Coronary artery (tissue), 2 donors: ENCODE measurements around the gene NCBP3.

Source experiments
- DNase-seq: peaks from one replicate; pipeline ENCODE4 v3.0.0-alpha.2; 2017; ENCODE audit warnings: low spot score
- H3K27ac ChIP-seq, 2 donors: fragments of 200-600 bp; sonication (generic); one replicate each; pipeline ENCODE4 v1.5.1; 2016 to 2019
- H3K4me3 ChIP-seq: fragments of 200-600 bp; sonication (generic); 2 replicates; pipeline ENCODE4 v1.5.1; 2016; ENCODE audit warnings: mild to moderate bottlenecking, moderate library complexity
- CTCF ChIP-seq: fragments of 200-600 bp; sonication (generic); IDR thresholded peaks from one replicate; pipeline ENCODE4 v1.5.1; 2019; ENCODE audit warnings: antibody characterized with exemption

NCBP3 gene

GRCh38 chr17:3845621-3846436, at the start of gene NCBP3:
Gene NCBP3, minus strand, starts transcription at chr17:3846246. Its CDS starts 23 bp downstream, at chr17:3846223.
- TF ChIP-seq CTCF, result peak; percentile 94
- Histone ChIP-seq H3K27ac (peak within 1 kb of the TSS; percentile 75 to 90), H3K4me3 (peak within 1 kb of the TSS; percentile 87)
- peak; percentile 91 for DNase-seq

- peak overlapping the region in 1 of 2 donors; percentile 56 for H3K27ac ChIP-seq
- DNase-seq, result no peak
Observed at GRCh38 chr17:3895354-3895753, 49.3 kb upstream of the NCBP3 start.

GRCh38 chr17:3894911-3895343, 48.9 kb upstream of the NCBP3 start:
- Histone ChIP-seq H3K27ac (peak overlapping the region in 1 of 2 donors; percentile 56), H3K4me3 (no peak overlapping the region)
- no peak for TF ChIP-seq CTCF
- DNase-seq, result no peak

More at GRCh38 chr17:3895354-3895753, 49.3 kb upstream of the NCBP3 start:
- TF ChIP-seq CTCF, result no peak
- H3K4me3 ChIP-seq, result no peak overlapping the region

- H3K4me3 ChIP-seq, result no peak overlapping the region
- H3K27ac ChIP-seq, result peak overlapping the region in 1 of 2 donors; percentile 75
- DNase-seq, result no peak
- no peak for TF ChIP-seq CTCF
Observed at GRCh38 chr17:3894188-3894587, 48.1 kb upstream of the NCBP3 start.

- Histone ChIP-seq H3K27ac (peak overlapping the region; percentile 28 to 75), H3K4me3 (peak overlapping the region; percentile 76)
- DNase-seq, result no peak
- no peak for TF ChIP-seq CTCF
Observed at GRCh38 chr17:3893720-3894116, 47.7 kb upstream of the NCBP3 start.

GRCh38 chr17:3893003-3893719, 47.1 kb upstream of the NCBP3 start, which contains the start of gene CAMKK1:
Gene CAMKK1, minus strand, starts transcription at chr17:3893053. Its CDS starts 7,366 bp downstream, at chr17:3885687.
- no peak for TF ChIP-seq CTCF
- DNase-seq, result peak; percentile 89
- Histone ChIP-seq H3K27ac (peak within 1 kb of the TSS; percentile 58 to 75), H3K4me3 (peak within 1 kb of the TSS; percentile 76)
